ENCODE measurements around the gene TGFBR3. TPM values are rescaled to one million over a fixed set of nuclear protein-coding genes. Genes with fewer than 3 reads are reported as not detected.

Gene TGFBR3
- total and polyA plus RNA-seq, 9 donors, result 92.4 to 442 (median 165) TPM

- no peak for DNase-seq
- H3K27me3 ChIP-seq, result no peaks in the 10 kb centered on the region
- no peak overlapping the region for H3K27ac ChIP-seq
- H3K9me3 ChIP-seq, result no peaks in the 10 kb centered on the region
- TF ChIP-seq CTCF (IDR thresholded peaks at IDR 0.05) (no peak), EP300 (IDR thresholded peaks at IDR 0.05) (no peak), POLR2A (IDR thresholded peaks at IDR 0.05) (no peak)
- no peaks in the 10 kb centered on the region for H3K36me3 ChIP-seq
- WGBS, 3 donors, result 76 to 95% (median 79%) methylated on average over 5 of the region's 5 CpGs
- no peak overlapping the region for H3K4me3 ChIP-seq
- intact Hi-C loops (cut with DNase I), result no loop called here
- H3K4me1 ChIP-seq (ENCODE audit: insufficient read depth), result peaks cover 2% of the 10 kb centered on the region
These were observed 165.9 kb downstream of the TGFBR3 start for GRCh38 chr1:91720044-91720443.

- no peak overlapping the region for H3K4me3 ChIP-seq
- no peak overlapping the region for H3K27ac ChIP-seq
- no peaks in the 10 kb centered on the region for H3K27me3 ChIP-seq
- intact Hi-C loops (cut with DNase I), result no loop called here
- DNase-seq, result no peak
- TF ChIP-seq EP300 (IDR thresholded peaks at IDR 0.05), result no peak
- no peaks in the 10 kb centered on the region for H3K9me3 ChIP-seq
- 92 to 99% (median 94%) methylated on average over 5 of the region's 5 CpGs for WGBS, 3 donors
- H3K36me3 ChIP-seq, result no peaks in the 10 kb centered on the region
- peaks cover 3% of the 10 kb centered on the region for H3K4me1 ChIP-seq (ENCODE audit: insufficient read depth)
These were observed 167.1 kb downstream of the TGFBR3 start for GRCh38 chr1:91718877-91719276.

GRCh38 chr1:91718368-91718767 lies 167.6 kb downstream of the TGFBR3 start:
- no peaks in the 10 kb centered on the region for H3K27me3 ChIP-seq
- H3K9me3 ChIP-seq, result no peaks in the 10 kb centered on the region
- intact Hi-C loops (cut with DNase I), result no loop called here
- no peak overlapping the region for H3K4me3 ChIP-seq
- no peak for DNase-seq
- H3K4me1 ChIP-seq (ENCODE audit: insufficient read depth), result peaks cover 5% of the 10 kb centered on the region
- H3K27ac ChIP-seq, result no peak overlapping the region
- TF ChIP-seq CTCF (IDR thresholded peaks at IDR 0.05) (no peak), EP300 (IDR thresholded peaks at IDR 0.05) (no peak), POLR2A (IDR thresholded peaks at IDR 0.05) (no peak)
- 91 to 97% (median 96%) methylated on average over 2 of the region's 2 CpGs for WGBS, 3 donors
- no peaks in the 10 kb centered on the region for H3K36me3 ChIP-seq

GRCh38 chr1:91717839-91718238 lies 168.1 kb downstream of the TGFBR3 start:
- Histone ChIP-seq H3K4me3 (no peak overlapping the region), H3K27me3 (no peaks in the 10 kb centered on the region), H3K27ac (no peak overlapping the region), H3K36me3 (no peaks in the 10 kb centered on the region), H3K9me3 (no peaks in the 10 kb centered on the region), H3K4me1 (ENCODE audit: insufficient read depth) (peaks cover 9% of the 10 kb centered on the region)
- 81 to 90% (median 82%) methylated on average over 2 of the region's 2 CpGs for WGBS, 3 donors
- DNase-seq, result no peak
- intact Hi-C loops (cut with DNase I), result no loop called here
- TF ChIP-seq CTCF (IDR thresholded peaks at IDR 0.05), result no peak
- TF ChIP-seq POLR2A (IDR thresholded peaks at IDR 0.05), result no peak
- no peak for TF ChIP-seq EP300 (IDR thresholded peaks at IDR 0.05)

GRCh38 chr1:91716339-91716738 lies 169.6 kb downstream of the TGFBR3 start:
- peaks cover 11% of the 10 kb centered on the region for H3K4me1 ChIP-seq (ENCODE audit: insufficient read depth)
- no peak for TF ChIP-seq POLR2A (IDR thresholded peaks at IDR 0.05)
- no peak for TF ChIP-seq CTCF (IDR thresholded peaks at IDR 0.05)
- TF ChIP-seq EP300 (IDR thresholded peaks at IDR 0.05), result no peak
- H3K36me3 ChIP-seq, result no peaks in the 10 kb centered on the region
- no peak overlapping the region for H3K4me3 ChIP-seq
- H3K9me3 ChIP-seq, result no peaks in the 10 kb centered on the region
- H3K27ac ChIP-seq, result no peak overlapping the region
- intact Hi-C loops (cut with DNase I), result no loop called here
- DNase-seq, result no peak
- no peaks in the 10 kb centered on the region for H3K27me3 ChIP-seq
- 69 to 77% (median 73%) methylated on average over 3 of the region's 3 CpGs for WGBS, 3 donors
